ENCODE measurements around the gene NDUFA8. TPM values are rescaled to one million over a fixed set of nuclear protein-coding genes. Genes with fewer than 3 reads are reported as not detected.

Gene NDUFA8
- total RNA-seq, 2 experiments from 2014 or later = 45.5 to 47.9 TPM

DNA sequence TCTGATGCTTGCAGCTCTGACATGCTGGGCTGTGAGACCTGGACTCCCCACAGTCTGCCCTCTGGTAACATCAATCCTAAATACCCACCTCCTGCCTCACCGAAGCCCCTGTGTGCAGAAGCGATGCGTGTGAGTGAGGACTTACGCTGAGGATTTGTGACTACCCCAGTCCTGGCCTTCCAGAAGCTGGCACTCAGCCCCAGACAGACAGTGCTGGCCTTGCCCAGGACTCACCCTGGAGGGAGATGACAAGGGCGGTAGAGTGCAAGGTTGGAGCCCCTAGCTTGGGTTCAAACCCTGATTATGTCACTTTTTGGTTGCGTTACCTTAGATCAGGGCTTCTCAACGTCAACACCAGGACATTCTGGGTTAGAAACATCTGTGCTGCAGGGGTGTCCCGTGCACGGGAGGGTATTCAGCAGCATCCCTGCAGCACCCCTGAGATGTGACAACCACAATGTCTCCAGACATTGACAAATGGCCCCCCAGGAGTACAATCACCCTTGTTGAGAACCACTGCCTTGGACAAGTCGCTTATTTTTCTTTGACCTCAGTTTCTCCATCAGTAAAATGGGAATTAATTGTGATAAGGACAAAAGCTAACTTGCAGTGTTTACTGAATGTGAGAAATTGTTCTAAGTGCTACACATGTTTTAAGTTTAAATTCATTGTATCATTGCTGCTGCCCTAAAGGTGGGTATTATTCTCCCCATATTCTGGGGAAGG lies 43.0 kb downstream of the NDUFA8 start:
- Mint-ChIP-seq H3K36me3 (ENCODE audit: low read depth) (no peaks in the 10 kb centered on the region), H3K4me1 (ENCODE audit: low read depth) (no peaks in the 10 kb centered on the region), H3K27ac (no peak overlapping the region), H3K27me3 (ENCODE audit: low read depth) (no peaks in the 10 kb centered on the region), H3K4me3 (no peak overlapping the region), H3K9me3 (peaks cover 3% of the 10 kb centered on the region)
- CTCF ChIA-PET = interaction anchor here (0.6 to 5.0 kb wide), 3 partner anchors 8 to 492 kb away, joined by 4 to 29 read pairs (median 7); no protein-coding TSS in a partner anchor
- intact Hi-C loops (cut with micrococcal nuclease) = no loop called here
- no peak for DNase-seq

GRCh38 chr9:122116040-122116439 lies 43.5 kb downstream of the NDUFA8 start:
- Mint-ChIP-seq H3K36me3 (ENCODE audit: low read depth) (no peaks in the 10 kb centered on the region), H3K27me3 (ENCODE audit: low read depth) (no peaks in the 10 kb centered on the region), H3K4me1 (ENCODE audit: low read depth) (no peaks in the 10 kb centered on the region), H3K27ac (no peak overlapping the region), H3K9me3 (peaks cover 3% of the 10 kb centered on the region), H3K4me3 (no peak overlapping the region)
- no peak for DNase-seq
- CTCF ChIA-PET = interaction anchor here (1.0 to 5.0 kb wide), 3 partner anchors 9 to 18 kb away, joined by 4 to 29 read pairs (median 7); no protein-coding TSS in a partner anchor
- intact Hi-C loops (cut with micrococcal nuclease) = no loop called here

DNA sequence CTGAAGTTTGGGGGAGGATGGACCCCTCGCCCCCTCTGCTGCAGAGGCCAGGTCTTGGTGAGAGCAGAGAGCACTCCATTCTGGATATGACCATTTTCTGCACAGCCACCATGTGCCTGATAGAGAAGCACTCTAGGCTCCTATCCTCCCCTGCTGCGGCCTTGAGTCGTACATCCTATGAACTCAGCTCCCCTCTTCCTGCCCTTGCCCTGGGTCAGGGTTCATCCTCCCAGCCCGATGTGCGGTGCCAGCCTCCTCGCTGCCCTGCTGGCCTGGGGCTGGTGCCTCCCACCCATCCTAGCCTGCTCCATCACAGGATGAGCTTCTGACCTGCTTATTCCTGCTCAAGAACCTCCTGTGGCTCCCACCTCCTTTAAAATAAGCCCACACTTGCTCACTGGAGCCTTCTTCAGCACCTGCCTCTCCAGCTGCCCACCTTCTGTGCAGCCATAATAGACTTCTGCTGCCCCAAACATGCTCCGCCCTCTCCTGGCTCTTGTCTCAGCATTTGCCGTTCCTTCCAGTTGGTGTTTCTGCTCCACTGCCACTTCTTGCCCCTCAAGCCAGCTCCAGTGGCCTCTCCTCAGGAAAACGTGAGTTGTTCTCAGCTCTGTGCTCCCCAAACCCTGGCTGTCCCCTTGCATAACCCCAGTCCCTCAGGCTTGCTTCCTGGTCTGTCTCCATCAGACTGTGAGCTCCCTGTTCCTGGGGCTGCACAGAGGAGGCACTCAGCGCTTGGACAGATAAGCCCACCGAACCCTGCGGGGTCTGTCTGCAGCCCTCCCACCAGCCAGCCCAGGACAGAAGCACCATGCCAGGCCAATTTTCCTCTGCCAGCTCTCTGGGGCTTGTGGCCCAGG lies 44.2 kb downstream of the NDUFA8 start:
- Mint-ChIP-seq H3K36me3 (ENCODE audit: low read depth) (no peaks in the 10 kb centered on the region), H3K27ac (no peak overlapping the region), H3K9me3 (peaks cover 3% of the 10 kb centered on the region), H3K27me3 (ENCODE audit: low read depth) (no peaks in the 10 kb centered on the region), H3K4me1 (ENCODE audit: low read depth) (no peaks in the 10 kb centered on the region), H3K4me3 (no peak overlapping the region)
- CTCF ChIA-PET = interaction anchor here (1.1 to 5.0 kb wide), 2 partner anchors 11 to 17 kb away, joined by 4 to 29 read pairs; no protein-coding TSS in a partner anchor
- intact Hi-C loops (cut with micrococcal nuclease) = no loop called here
- no peak for DNase-seq

DNA sequence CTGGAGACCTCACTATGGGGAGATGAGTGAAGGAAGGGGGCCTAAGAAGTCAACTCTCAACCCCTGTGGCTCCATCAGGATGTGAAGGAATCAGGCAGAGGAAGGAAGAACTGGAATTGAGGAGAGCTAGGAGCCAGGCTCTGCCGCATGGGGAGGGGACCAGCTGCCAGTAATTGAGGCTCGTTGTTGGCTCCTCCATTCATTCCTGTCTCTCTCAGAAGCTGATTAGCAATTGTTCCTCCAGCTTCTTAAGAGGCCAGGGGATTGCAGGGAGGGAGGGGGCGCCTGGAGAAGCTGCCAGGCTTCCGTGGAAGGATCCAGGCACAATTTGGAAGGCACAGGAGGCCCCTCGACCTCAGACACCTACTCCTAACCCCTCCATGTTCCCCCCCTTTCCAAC lies 46.0 kb downstream of the NDUFA8 start:
- Mint-ChIP-seq H3K4me3 (no peak overlapping the region), H3K27me3 (ENCODE audit: low read depth) (no peaks in the 10 kb centered on the region), H3K4me1 (ENCODE audit: low read depth) (no peaks in the 10 kb centered on the region), H3K27ac (no peak overlapping the region), H3K9me3 (peaks cover 3% of the 10 kb centered on the region), H3K36me3 (ENCODE audit: low read depth) (no peaks in the 10 kb centered on the region)
- no peak for DNase-seq
- CTCF ChIA-PET = interaction anchor here (3.1 kb wide), 1 partner anchor 11 kb away, joined by 22 read pairs; no protein-coding TSS in a partner anchor
- intact Hi-C loops (cut with micrococcal nuclease) = no loop called here

GRCh38 chr9:122112238-122112637 lies 47.3 kb downstream of the NDUFA8 start:
- Mint-ChIP-seq H3K27me3 (ENCODE audit: low read depth) (no peaks in the 10 kb centered on the region), H3K27ac (no peak overlapping the region), H3K4me3 (no peak overlapping the region), H3K36me3 (ENCODE audit: low read depth) (no peaks in the 10 kb centered on the region), H3K4me1 (ENCODE audit: low read depth) (no peaks in the 10 kb centered on the region), H3K9me3 (peaks cover 2% of the 10 kb centered on the region)
- intact Hi-C loops (cut with micrococcal nuclease) = no loop called here
- no peak for DNase-seq
- CTCF ChIA-PET = interaction anchor here (3.1 kb wide), 1 partner anchor 12 kb away, joined by 22 read pairs; no protein-coding TSS in a partner anchor

DNA sequence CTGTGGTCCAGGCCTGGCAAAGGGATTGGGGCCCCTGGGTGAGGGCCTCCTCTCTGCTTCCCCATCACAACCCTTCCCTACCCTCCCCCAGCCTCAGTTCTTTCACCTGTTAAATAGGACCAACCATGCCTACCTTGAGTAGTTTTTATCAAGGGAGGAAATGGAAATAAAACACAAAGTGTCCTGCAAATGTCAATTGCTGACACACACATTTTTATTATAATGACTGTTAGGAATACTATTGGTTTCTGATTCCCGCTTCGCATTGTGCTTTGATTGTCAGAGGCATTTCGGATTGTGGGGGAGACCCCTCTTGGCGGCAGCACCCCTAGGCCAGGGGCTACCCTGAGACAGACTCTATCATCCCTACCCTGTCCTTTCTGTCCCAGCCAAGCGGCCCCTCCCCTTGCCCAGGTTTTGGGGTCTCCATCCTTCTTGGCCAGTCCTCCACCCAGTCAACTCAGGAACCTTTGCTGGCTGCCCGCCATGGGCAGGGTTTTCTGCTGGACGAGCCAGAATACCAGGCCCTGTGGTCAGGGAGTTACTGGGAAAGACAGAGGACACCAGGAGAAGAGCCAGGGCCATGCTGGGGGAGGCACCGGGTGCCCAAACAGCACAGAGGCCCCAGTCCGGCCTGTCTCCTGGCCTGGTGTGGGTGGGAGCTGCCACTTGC lies 48.0 kb downstream of the NDUFA8 start:
- H3K4me3 Mint-ChIP-seq = no peak overlapping the region
- H3K4me1 Mint-ChIP-seq (ENCODE audit: low read depth) = no peaks in the 10 kb centered on the region
- no peak overlapping the region for H3K27ac Mint-ChIP-seq
- DNase-seq = no peak
- intact Hi-C loops (cut with micrococcal nuclease) = no loop called here
- H3K36me3 Mint-ChIP-seq (ENCODE audit: low read depth) = no peaks in the 10 kb centered on the region
- no peaks in the 10 kb centered on the region for H3K9me3 Mint-ChIP-seq
- no peaks in the 10 kb centered on the region for H3K27me3 Mint-ChIP-seq (ENCODE audit: low read depth)
- CTCF ChIA-PET = interaction anchor here (3.1 kb wide), 1 partner anchor 13 kb away, joined by 22 read pairs; no protein-coding TSS in a partner anchor

DNA sequence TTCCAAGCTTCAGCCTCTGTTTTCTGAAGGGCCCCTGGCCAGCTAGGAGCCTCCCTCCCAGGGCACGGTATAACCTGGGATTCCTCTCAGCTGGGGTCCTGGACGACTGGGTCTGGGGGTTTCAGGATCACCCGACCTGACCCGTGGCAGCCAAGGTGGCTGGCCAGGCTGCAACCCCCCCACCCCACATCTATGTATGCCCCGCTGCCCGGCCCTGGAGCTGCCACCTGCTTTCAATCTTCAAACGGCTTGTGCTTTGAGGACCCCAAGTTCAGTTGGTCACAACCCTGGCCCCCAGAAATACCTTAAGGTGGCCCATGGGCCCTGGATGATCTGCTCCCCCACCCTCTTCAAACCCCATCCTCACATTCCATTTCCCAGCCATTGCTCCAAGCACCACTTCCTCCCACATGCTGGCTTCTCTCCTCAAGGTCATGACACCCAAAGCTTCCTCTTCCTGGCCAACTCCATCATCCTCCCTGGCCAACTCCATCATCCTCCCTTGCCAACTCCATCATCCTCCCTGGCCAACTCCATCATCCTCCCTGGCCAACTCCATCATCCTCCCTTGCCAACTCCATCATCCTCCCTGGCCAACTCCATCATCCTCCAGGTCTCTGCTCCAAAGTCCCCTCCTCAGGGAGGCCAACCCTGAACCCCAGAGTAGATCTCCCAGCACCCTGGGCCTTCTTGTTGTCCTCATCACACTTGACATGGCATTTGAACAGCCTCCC lies 49.3 kb downstream of the NDUFA8 start:
- Mint-ChIP-seq H3K36me3 (ENCODE audit: low read depth) (no peaks in the 10 kb centered on the region), H3K4me3 (no peak overlapping the region), H3K27ac (no peak overlapping the region), H3K9me3 (no peaks in the 10 kb centered on the region), H3K27me3 (ENCODE audit: low read depth) (no peaks in the 10 kb centered on the region), H3K4me1 (ENCODE audit: low read depth) (no peaks in the 10 kb centered on the region)
- CTCF ChIA-PET = interaction anchor here (0.5 to 1.3 kb wide), 3 partner anchors 12 to 814 kb away, joined by 3 to 4 read pairs (median 3); no protein-coding TSS in a partner anchor
- DNase-seq = no peak
- intact Hi-C loops (cut with micrococcal nuclease) = no loop called here

DNA sequence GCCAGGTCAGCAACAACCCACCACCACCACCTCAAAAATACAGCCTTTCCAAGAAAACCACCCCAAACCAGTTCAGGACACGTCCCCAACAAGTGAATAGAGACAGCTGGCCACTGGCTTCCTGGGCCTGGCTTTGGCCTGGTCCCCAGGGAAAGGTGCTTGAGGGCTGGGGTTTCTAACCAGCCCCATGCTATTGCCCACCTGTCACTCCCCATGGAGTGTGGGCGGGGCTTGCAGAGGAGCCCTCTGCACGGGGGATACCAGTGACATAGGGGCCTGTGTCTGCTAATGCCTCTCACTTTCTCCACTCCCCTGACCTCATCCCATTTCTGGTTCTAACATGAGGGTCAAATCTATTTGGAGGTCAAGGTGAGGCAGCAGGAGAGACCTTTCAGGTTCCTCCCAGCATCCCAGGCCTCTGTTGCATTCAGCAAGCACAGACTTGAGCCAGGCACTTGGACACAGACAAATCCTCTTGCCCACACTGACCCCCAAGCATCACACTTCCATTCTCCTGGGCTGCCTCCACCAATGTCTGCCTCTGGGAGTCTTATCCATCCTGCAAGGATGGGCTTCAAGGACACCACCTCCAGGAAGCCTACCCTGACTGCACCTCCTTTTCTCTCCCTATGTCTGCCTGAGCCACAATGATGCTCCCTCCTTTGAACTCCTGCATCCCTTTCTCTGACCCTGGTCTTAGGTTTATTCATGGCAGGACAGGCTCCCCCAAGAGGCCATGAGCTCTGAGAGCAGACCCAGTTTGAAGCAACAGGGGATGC lies 50.4 kb downstream of the NDUFA8 start:
- Mint-ChIP-seq H3K4me1 (ENCODE audit: low read depth) (no peaks in the 10 kb centered on the region), H3K36me3 (ENCODE audit: low read depth) (no peaks in the 10 kb centered on the region), H3K4me3 (no peak overlapping the region), H3K27me3 (ENCODE audit: low read depth) (no peaks in the 10 kb centered on the region), H3K9me3 (peaks cover 2% of the 10 kb centered on the region), H3K27ac (no peak overlapping the region)
- intact Hi-C loops (cut with micrococcal nuclease) = no loop called here
- no peak for DNase-seq
- CTCF ChIA-PET = interaction anchor here (1.3 kb wide), 1 partner anchor 11 kb away, joined by 4 read pairs; no protein-coding TSS in a partner anchor

DNA sequence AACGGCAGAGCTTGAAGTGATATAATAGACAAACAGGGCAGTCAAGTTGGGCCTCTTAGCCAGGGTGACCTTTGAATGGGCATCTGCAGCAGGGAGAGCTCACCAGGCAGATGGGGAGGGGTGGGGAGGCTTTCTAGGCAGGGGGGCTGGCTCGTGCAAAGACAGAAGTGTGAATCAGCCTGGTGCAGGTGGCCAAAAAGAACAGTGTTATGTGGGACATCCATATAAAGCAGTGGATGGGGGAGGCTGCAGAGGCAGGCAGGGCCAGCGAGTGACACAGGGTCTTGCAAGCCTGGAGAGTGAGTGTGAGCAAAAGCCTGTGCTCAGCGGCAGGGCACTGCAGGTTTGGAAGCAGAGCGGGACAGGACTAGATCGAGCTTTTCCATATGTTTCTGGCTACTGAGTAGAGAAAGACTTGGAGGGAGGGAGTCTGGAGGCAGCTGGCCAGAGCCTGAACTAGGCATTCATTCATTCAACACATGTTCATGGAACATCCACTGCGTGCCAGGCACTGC lies 52.2 kb downstream of the NDUFA8 start:
- Mint-ChIP-seq H3K27ac (no peak overlapping the region), H3K36me3 (ENCODE audit: low read depth) (no peaks in the 10 kb centered on the region), H3K27me3 (ENCODE audit: low read depth) (no peaks in the 10 kb centered on the region), H3K4me3 (no peak overlapping the region), H3K9me3 (peaks cover 9% of the 10 kb centered on the region), H3K4me1 (ENCODE audit: low read depth) (no peaks in the 10 kb centered on the region)
- intact Hi-C loops (cut with micrococcal nuclease) = no loop called here
- CTCF ChIA-PET = interaction anchor here (0.6 to 1.9 kb wide), 7 partner anchors 8 to 200 kb away, joined by 3 to 7 read pairs (median 4); partner anchors contain the start of genes MRRF and RBM18
- no peak for DNase-seq

GRCh38 chr9:122106576-122106975 lies 53.0 kb downstream of the NDUFA8 start:
- no peak for DNase-seq
- H3K36me3 Mint-ChIP-seq (ENCODE audit: low read depth) = no peaks in the 10 kb centered on the region
- H3K27me3 Mint-ChIP-seq (ENCODE audit: low read depth) = no peaks in the 10 kb centered on the region
- H3K4me3 Mint-ChIP-seq = no peak overlapping the region
- no peak overlapping the region for H3K27ac Mint-ChIP-seq
- H3K9me3 Mint-ChIP-seq = peaks cover 9% of the 10 kb centered on the region
- CTCF ChIA-PET = interaction anchor here (0.6 to 1.9 kb wide), 3 partner anchors 11 to 16 kb away, joined by 3 to 7 read pairs (median 4); no protein-coding TSS in a partner anchor
- no peaks in the 10 kb centered on the region for H3K4me1 Mint-ChIP-seq (ENCODE audit: low read depth)
- intact Hi-C loops (cut with micrococcal nuclease) = no loop called here

- H3K9me3 Mint-ChIP-seq = peaks cover 9% of the 10 kb centered on the region
- DNase-seq = no peak
- H3K27me3 Mint-ChIP-seq (ENCODE audit: low read depth) = peaks cover 2% of the 10 kb centered on the region
- H3K4me1 Mint-ChIP-seq (ENCODE audit: low read depth) = peaks cover 6% of the 10 kb centered on the region
- intact Hi-C loops (cut with micrococcal nuclease) = no loop called here
- H3K36me3 Mint-ChIP-seq (ENCODE audit: low read depth) = no peaks in the 10 kb centered on the region
- H3K27ac Mint-ChIP-seq = no peak overlapping the region
- CTCF ChIA-PET = no interaction called here
- H3K4me3 Mint-ChIP-seq = no peak overlapping the region
Measured at GRCh38 chr9:122103985-122104384, 55.6 kb downstream of the NDUFA8 start.

Data from activated naive CD4-positive, alpha-beta T cell treated with anti-CD3 and anti-CD28 coated beads for 36 hours (primary cell).